DOHH2 (cell line): Measurements from ENCODE around the gene PPM1A.

Experiments used
- CTCF ChIP-seq: fragments of 200-600 bp; sonication (generic); IDR thresholded peaks from one replicate; pipeline ENCODE4 v1.5.1; 2014; ENCODE audit warnings: antibody characterized with exemption, mild to moderate bottlenecking, low read depth, low read length; ENCODE audit not compliant: poor library complexity, severe bottlenecking
- EZH2phosphoT487 ChIP-seq: fragments of 200-600 bp; sonication (generic); IDR thresholded peaks from 2 replicates; pipeline ENCODE4 v1.6.1; 2017; ENCODE audit warnings: borderline replicate concordance, mild to moderate bottlenecking, antibody characterized with exemption, low read length, moderate library complexity, mixed read lengths

- TF ChIP-seq CTCF (no peak), EZH2phosphoT487 (no peak)
These were observed 90.5 kb downstream of the PPM1A start for GRCh38 chr14:60339571-60339970.
